Right lung (tissue), 5 donors: Measurements from ENCODE around the gene HYCC1. TPM values are rescaled to one million over a fixed set of nuclear protein-coding genes. Genes with fewer than 3 reads are reported as not detected.

Source experiments
- DNase-seq, 2 donors: peaks; one replicate each; pipeline ENCODE4 v3.0.0-alpha.2; 2013
- polyA plus RNA-seq, 5 donors: library from polyadenylated mRNA; unstranded; fragments of 120-200 nt; gene quantifications; one replicate each; pipeline versions ENCODE4 v1.2.1 to v1.2.3, GENCODE V29; 2013; ENCODE audit warnings: inconsistent platforms in 1 of 5, low replicate concordance in 1 of 5; ENCODE audit not compliant: insufficient read length in 5 of 5, insufficient read depth in 1 of 5

Gene HYCC1
- polyA plus RNA-seq, 5 donors = 29.0 to 54.8 (median 42.4) TPM

- DNase-seq = no peak
Observed at GRCh38 chr7:23020742-23021401, 6.9 kb upstream of the HYCC1 start.

GRCh38 chr7:23018750-23019149 lies 4.8 kb upstream of the HYCC1 start:
- DNase-seq = no peak

- DNase-seq = no peak
Observed at GRCh38 chr7:23017309-23017708, 3.4 kb upstream of the HYCC1 start.

- DNase-seq = no peak
Observed at GRCh38 chr7:23016345-23017253, 2.7 kb upstream of the HYCC1 start.

- no peak for DNase-seq
Observed at GRCh38 chr7:23014681-23015080, 751 bp upstream of the HYCC1 start.

GRCh38 chr7:23012908-23013714 lies 819 bp downstream of the HYCC1 start:
- DNase-seq = peak in 1 of 2 donors; percentile 28

- no peak for DNase-seq
Observed at GRCh38 chr7:23012186-23012585, 1.7 kb downstream of the HYCC1 start.

GRCh38 chr7:23011222-23011924 lies 2.6 kb downstream of the HYCC1 start:
- DNase-seq = no peak

GRCh38 chr7:23009303-23009702 lies 4.6 kb downstream of the HYCC1 start:
- no peak for DNase-seq

GRCh38 chr7:23004247-23004520 lies 9.7 kb downstream of the HYCC1 start:
- DNase-seq = no peak

GRCh38 chr7:23003505-23004246 lies 10.3 kb downstream of the HYCC1 start:
- no peak for DNase-seq

- DNase-seq = no peak
Observed at GRCh38 chr7:23002698-23003097, 11.2 kb downstream of the HYCC1 start.

GRCh38 chr7:23001610-23002009 lies 12.3 kb downstream of the HYCC1 start:
- DNase-seq = no peak

- DNase-seq = no peak
Observed at GRCh38 chr7:23000597-23001360, 13.2 kb downstream of the HYCC1 start.

- no peak for DNase-seq
Observed at GRCh38 chr7:22998519-22998896, 15.4 kb downstream of the HYCC1 start.

- no peak for DNase-seq
Observed at GRCh38 chr7:22997871-22998518, 15.9 kb downstream of the HYCC1 start.

- DNase-seq = no peak
Observed at GRCh38 chr7:22996470-22996869, 17.5 kb downstream of the HYCC1 start.

- DNase-seq = no peak
Observed at GRCh38 chr7:22995011-22995410, 18.9 kb downstream of the HYCC1 start.

GRCh38 chr7:22992874-22993840 lies 20.8 kb downstream of the HYCC1 start:
- DNase-seq = no peak
